Neural crest cell (in vitro differentiated cells): ENCODE results near the gene SLC19A1. TPM values are rescaled to one million over a fixed set of nuclear protein-coding genes. Genes with fewer than 3 reads are reported as not detected.

Experiments
- DNase-seq: peaks from one replicate; pipeline ENCODE4 v3.0.0; 2021; ENCODE audit warnings: low read depth, mixed read lengths, low spot score
- H3K27ac Mint-ChIP-seq: one replicate; pipeline ENCODE4 v1.8.0; 2021; ENCODE audit warnings: mild to moderate bottlenecking, mixed read lengths; ENCODE audit not compliant: unreplicated experiment
- H3K27me3 Mint-ChIP-seq: 2 replicates; pipeline ENCODE4 v1.8.0; 2021; ENCODE audit warnings: low read depth, mild to moderate bottlenecking, mixed read lengths
- H3K36me3 Mint-ChIP-seq: 2 replicates; pipeline ENCODE4 v1.8.0; 2021; ENCODE audit warnings: low read depth, mild to moderate bottlenecking, mixed read lengths
- H3K4me1 Mint-ChIP-seq: 2 replicates; pipeline ENCODE4 v1.8.0; 2021; ENCODE audit warnings: mixed read lengths
- H3K4me3 Mint-ChIP-seq: one replicate; pipeline ENCODE4 v1.8.0; 2021; ENCODE audit warnings: mild to moderate bottlenecking, mixed read lengths
- H3K9me3 Mint-ChIP-seq: 2 replicates; pipeline ENCODE4 v1.8.0; 2021; ENCODE audit warnings: mixed read lengths
- total RNA-seq: library from RNA; stranded (reverse); gene quantifications from 2 replicates; pipeline ENCODE4 v1.2.1, GENCODE V29; 2021
- TF ChIP-seq, protein P1 (sequence below): fragments of 200-600 bp; sonication (generic); conservative IDR thresholded peaks from 2 replicates; pipeline ENCODE4 v1.5.0; 2021; ENCODE audit warnings: antibody characterized with exemption, mild to moderate bottlenecking

The SLC19A1 gene
- total RNA-seq, 1 donor from 2014 or later = 35.1 TPM

DNA sequence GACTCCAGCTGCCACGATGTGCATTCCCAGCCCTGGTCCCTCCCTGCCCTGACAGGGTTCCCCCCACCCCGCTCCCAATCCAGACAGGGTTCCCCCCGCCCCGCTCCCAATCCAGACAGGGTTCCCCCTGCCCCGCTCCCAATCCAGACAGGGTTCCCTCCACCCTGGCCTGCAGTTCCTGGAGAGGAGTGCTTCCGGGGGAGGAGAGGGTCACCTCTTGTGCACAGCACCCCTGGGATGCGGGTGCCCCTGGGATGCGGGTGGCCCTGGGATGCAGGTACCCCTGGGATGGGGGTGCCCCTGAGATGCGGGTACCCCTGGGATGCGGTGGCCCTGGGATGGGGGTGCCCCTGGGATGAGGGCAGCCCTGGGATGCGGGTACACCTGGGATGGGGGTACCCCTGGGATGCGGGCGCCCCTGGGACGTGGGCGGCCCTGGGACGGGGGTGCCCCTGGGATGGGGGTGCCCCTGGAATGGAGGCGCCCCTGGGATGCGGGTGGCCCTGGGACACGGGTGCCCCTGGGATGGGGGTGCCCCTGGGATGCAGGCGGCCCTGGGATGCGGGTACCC, 36.7 kb upstream of the SLC19A1 start:
- Mint-ChIP-seq H3K27ac (no peak overlapping the region), H3K4me1 (peaks cover 10% of the 10 kb centered on the region), H3K4me3 (no peak overlapping the region), H3K9me3 (peaks cover 3% of the 10 kb centered on the region), H3K36me3 (peaks cover 2% of the 10 kb centered on the region), H3K27me3 (peaks cover 3% of the 10 kb centered on the region)
- TF ChIP-seq, protein P1, sequence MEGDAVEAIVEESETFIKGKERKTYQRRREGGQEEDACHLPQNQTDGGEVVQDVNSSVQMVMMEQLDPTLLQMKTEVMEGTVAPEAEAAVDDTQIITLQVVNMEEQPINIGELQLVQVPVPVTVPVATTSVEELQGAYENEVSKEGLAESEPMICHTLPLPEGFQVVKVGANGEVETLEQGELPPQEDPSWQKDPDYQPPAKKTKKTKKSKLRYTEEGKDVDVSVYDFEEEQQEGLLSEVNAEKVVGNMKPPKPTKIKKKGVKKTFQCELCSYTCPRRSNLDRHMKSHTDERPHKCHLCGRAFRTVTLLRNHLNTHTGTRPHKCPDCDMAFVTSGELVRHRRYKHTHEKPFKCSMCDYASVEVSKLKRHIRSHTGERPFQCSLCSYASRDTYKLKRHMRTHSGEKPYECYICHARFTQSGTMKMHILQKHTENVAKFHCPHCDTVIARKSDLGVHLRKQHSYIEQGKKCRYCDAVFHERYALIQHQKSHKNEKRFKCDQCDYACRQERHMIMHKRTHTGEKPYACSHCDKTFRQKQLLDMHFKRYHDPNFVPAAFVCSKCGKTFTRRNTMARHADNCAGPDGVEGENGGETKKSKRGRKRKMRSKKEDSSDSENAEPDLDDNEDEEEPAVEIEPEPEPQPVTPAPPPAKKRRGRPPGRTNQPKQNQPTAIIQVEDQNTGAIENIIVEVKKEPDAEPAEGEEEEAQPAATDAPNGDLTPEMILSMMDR = no peak
- no peak for DNase-seq

- TF ChIP-seq, protein P1 = no peak
- no peak overlapping the region for H3K27ac Mint-ChIP-seq
- H3K27me3 Mint-ChIP-seq = peaks cover 3% of the 10 kb centered on the region
- H3K36me3 Mint-ChIP-seq = peaks cover 2% of the 10 kb centered on the region
- H3K4me1 Mint-ChIP-seq = peaks cover 16% of the 10 kb centered on the region
- peaks cover 3% of the 10 kb centered on the region for H3K9me3 Mint-ChIP-seq
- H3K4me3 Mint-ChIP-seq = no peak overlapping the region
- DNase-seq = no peak
These were observed 36.0 kb upstream of the SLC19A1 start for GRCh38 chr21:45578176-45578801.

DNA sequence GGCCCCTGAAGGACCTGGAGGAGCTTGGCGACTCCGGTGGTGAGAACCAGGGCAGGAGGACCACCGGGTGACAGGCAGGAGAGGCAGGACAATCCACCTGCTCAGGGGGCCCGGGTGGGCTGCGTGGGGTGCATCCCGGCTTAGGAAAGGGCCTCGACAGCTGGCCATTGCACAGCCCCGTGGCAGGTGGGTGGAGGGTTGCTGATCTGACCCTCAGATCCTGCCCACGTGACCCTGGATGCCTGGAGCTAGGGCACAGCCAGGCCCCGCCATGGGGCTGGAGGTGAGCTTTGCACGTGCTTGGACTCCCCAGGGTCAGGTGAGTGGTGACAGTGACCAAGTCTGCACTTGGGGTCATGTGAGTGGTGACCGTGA, 35.5 kb upstream of the SLC19A1 start:
- H3K4me3 Mint-ChIP-seq = no peak overlapping the region
- H3K4me1 Mint-ChIP-seq = peaks cover 20% of the 10 kb centered on the region
- DNase-seq = no peak
- H3K9me3 Mint-ChIP-seq = no peaks in the 10 kb centered on the region
- H3K27ac Mint-ChIP-seq = no peak overlapping the region
- TF ChIP-seq, protein P1 = no peak
- H3K36me3 Mint-ChIP-seq = no peaks in the 10 kb centered on the region
- H3K27me3 Mint-ChIP-seq = no peaks in the 10 kb centered on the region

DNA sequence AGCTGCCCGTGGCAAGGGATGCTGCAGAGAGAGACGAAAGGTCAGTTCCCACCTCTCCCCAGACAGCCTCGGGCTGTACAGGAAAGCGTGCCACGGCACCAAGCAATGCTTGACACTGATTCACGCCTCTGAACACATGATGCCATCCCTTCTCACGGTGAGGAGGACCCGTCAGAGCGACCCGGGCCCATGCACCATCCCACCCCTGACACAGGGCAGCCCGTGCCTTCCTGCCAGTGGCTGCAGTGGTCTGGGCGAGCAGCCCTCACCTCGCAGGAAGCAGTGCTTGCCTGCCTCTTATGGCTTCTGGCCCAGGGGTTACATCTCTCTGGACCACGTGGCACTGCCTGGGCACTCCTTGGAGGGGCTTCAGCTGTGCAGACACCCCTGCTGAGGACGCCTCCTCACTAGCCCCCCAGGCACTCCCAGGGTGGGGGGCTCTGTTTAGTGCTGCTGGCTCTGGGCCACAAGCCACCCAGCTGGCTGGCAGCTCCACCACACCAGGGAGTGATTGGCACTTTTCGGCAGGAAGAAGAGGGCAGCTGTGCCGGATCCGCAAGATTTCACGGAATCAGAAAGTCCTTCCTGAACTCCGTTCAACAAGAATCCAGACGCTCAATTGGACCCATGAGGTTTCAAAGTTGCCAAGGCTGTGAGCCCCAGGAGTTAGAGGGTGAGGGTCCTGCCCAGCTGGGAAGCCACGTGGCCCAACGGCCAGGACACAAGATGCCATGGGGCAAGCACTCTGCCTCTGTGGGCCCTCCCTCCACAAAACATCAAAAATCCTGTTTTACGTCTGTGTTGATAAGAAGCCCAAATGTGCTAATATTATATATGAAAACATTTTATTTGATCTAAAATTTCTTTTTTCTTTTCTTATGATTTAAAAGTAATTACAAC, 34.8 kb upstream of the SLC19A1 start:
- Mint-ChIP-seq H3K9me3 (no peaks in the 10 kb centered on the region), H3K36me3 (no peaks in the 10 kb centered on the region), H3K27me3 (no peaks in the 10 kb centered on the region), H3K4me3 (no peak overlapping the region), H3K27ac (no peak overlapping the region), H3K4me1 (peaks cover 20% of the 10 kb centered on the region)
- DNase-seq = no peak
- TF ChIP-seq, protein P1 = no peak

GRCh38 chr21:45575993-45576837, 34.0 kb upstream of the SLC19A1 start:
- Mint-ChIP-seq H3K36me3 (no peaks in the 10 kb centered on the region), H3K4me3 (no peak overlapping the region), H3K4me1 (peaks cover 27% of the 10 kb centered on the region), H3K27me3 (no peaks in the 10 kb centered on the region), H3K9me3 (no peaks in the 10 kb centered on the region), H3K27ac (no peak overlapping the region)
- DNase-seq = no peak
- TF ChIP-seq, protein P1 = no peak
